Ovary (tissue), 9 donors: ENCODE measurements around the gene MARK3. TPM values are rescaled to one million over a fixed set of nuclear protein-coding genes. Genes with fewer than 3 reads are reported as not detected.

Source experiments
- DNase-seq, 5 donors: peaks; one replicate each; pipeline ENCODE4 v3.0.0-alpha.2; 2019 to 2020
- H3K27ac ChIP-seq, 2 donors: fragments of 200-600 bp; one replicate each; pipeline versions ENCODE4 v1.5.1 to v1.8.0; 2019 to 2022
- H3K27me3 ChIP-seq: fragments of 200-600 bp; one replicate; pipeline ENCODE4 v1.8.0; 2022
- H3K36me3 ChIP-seq: fragments of 200-600 bp; sonication (generic); one replicate; pipeline ENCODE4 v1.5.1; 2019
- H3K4me1 ChIP-seq: one replicate; pipeline ENCODE4 v1.8.1; 2013; ENCODE audit warnings: mild to moderate bottlenecking, moderate library complexity; ENCODE audit not compliant: insufficient read depth
- H3K4me3 ChIP-seq: fragments of 200-600 bp; sonication (generic); one replicate; pipeline ENCODE4 v1.5.1; 2017
- H3K9me3 ChIP-seq, 2 donors: fragments of 200-600 bp in 1 of 2; sonication (generic) in 1 of 2; one replicate each; pipeline versions ENCODE4 v1.5.1 to v1.8.1; 2013 to 2019; ENCODE audit warnings: mild to moderate bottlenecking in 1 of 2, moderate library complexity in 1 of 2
- EP300 ChIP-seq: sonication (generic); formaldehyde crosslinking; IDR thresholded peaks from one replicate; pipeline ENCODE4 v1.6.1; 2017; ENCODE audit warnings: antibody characterized with exemption
- POLR2A ChIP-seq: fragments of 450-650 bp; IDR thresholded peaks from one replicate; pipeline ENCODE4 v1.6.1; 2017; ENCODE audit warnings: antibody characterized with exemption, mild to moderate bottlenecking, moderate library complexity
- WGBS, 3 donors: extraction: QIAGEN DNeasy Blood & Tissue Kit in 1 of 3; methylation state at CpG; one replicate each; pipeline versions ENCODE4 v1.1.5 to v1.1.7; 2013 to 2017; 5-methylcytosine and 5-hydroxymethylcytosine counted together
- intact Hi-C, 4 donors: fragments of 100-400 bp; cut with DNase I; formaldehyde crosslinking; loops; one replicate each; pipeline versions ENCODE4 v1.11.0 to v1.15.1; 2022 to 2023
- polyA plus RNA-seq, 2 donors: library from polyadenylated mRNA; stranded (reverse); fragments of 200-250 nt in 1 of 2; fragments of 350-450 nt in 1 of 2; fragmentation: Illumina TruSeq in 1 of 2; extraction: RNeasy Lipid Tissue Mini Kit (QIAGEN cat#74804) in 1 of 2; gene quantifications; one replicate each; pipeline ENCODE4 v1.2.3, GENCODE V29; 2013 to 2014
- total RNA-seq, 7 donors: library from RNA; depleted of rRNA in 2 of 7; stranded (reverse); fragments of >200 nt in 2 of 7; fragmentation: NEBNext Ultra II Directional in 3 of 7; extraction: Animal tissue kit (Norgen Biotek cat#: 25700) in 3 of 7; gene quantifications; one replicate each; pipeline versions ENCODE4 v1.1.0 to v1.2.4, GENCODE V29; 2016 to 2023
- TF ChIP-seq, protein P1 (sequence below), 3 donors: fragments of 450-650 bp in 2 of 3; fragments of 200-600 bp in 1 of 3; IDR thresholded peaks; one replicate each; pipeline versions ENCODE4 v1.5.1 to v1.8.0; 2016 to 2022; ENCODE audit warnings: antibody characterized with exemption in 3 of 3, mild to moderate bottlenecking in 1 of 3
- donor health status: DM: no; HTN: no; CAD: no; lungs with moderate emphysema.
- donor health status: DM: no; HTN: no; CAD: no.
- donor health status: Bipolar disorder and iron deficiency.
- donor health status: DM: yes; HTN: yes; CAD: no.
- donor health status: DM: no; HTN: no; CAD: no.
- donor health status: DM: yes; HTN: yes; CAD: no.

The MARK3 gene
- total and polyA plus RNA-seq, 9 donors, result 46.4 to 110 (median 71.1) TPM

DNA sequence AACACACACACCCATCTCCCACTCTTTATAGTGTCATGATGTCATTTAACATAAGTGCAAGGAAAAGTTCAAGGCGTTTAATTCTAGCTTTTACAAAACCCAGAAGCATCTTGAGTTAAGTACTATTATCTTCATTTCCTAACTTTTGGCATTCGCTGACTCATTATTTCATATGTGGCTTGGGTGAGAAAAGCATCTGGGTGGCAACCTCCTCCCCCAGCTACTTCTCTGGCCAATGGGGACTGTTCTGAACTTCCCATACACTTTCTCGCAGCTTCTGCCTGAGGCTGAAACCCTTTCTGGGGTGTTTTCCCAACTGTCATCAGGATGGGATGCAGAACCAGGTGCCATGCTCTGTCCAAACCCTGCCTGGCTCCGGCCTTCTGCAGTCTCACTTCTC, 2.8 kb upstream of the MARK3 start:
- intact Hi-C loops, result loop anchor here in 1 of 4 donors (10.0 kb wide), 1 partner anchor 48 kb away; the partner anchor contains the start of gene EIF5
- no peak for DNase-seq
- Histone ChIP-seq H3K4me1 (peaks cover under 1% of the 10 kb centered on the region), H3K4me3 (no peak overlapping the region), H3K9me3 (no peaks in the 10 kb centered on the region), H3K36me3 (no peaks in the 10 kb centered on the region), H3K27me3 (no peaks in the 10 kb centered on the region), H3K27ac (no peak overlapping the region)
- TF ChIP-seq, protein P1, sequence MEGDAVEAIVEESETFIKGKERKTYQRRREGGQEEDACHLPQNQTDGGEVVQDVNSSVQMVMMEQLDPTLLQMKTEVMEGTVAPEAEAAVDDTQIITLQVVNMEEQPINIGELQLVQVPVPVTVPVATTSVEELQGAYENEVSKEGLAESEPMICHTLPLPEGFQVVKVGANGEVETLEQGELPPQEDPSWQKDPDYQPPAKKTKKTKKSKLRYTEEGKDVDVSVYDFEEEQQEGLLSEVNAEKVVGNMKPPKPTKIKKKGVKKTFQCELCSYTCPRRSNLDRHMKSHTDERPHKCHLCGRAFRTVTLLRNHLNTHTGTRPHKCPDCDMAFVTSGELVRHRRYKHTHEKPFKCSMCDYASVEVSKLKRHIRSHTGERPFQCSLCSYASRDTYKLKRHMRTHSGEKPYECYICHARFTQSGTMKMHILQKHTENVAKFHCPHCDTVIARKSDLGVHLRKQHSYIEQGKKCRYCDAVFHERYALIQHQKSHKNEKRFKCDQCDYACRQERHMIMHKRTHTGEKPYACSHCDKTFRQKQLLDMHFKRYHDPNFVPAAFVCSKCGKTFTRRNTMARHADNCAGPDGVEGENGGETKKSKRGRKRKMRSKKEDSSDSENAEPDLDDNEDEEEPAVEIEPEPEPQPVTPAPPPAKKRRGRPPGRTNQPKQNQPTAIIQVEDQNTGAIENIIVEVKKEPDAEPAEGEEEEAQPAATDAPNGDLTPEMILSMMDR (IDR thresholded peaks at IDR 0.05), result no peak
- TF ChIP-seq POLR2A (no peak), EP300 (no peak)
- WGBS, 3 donors, result 48 to 62% (median 55%) methylated on average over 4 of the region's 4 CpGs

DNA sequence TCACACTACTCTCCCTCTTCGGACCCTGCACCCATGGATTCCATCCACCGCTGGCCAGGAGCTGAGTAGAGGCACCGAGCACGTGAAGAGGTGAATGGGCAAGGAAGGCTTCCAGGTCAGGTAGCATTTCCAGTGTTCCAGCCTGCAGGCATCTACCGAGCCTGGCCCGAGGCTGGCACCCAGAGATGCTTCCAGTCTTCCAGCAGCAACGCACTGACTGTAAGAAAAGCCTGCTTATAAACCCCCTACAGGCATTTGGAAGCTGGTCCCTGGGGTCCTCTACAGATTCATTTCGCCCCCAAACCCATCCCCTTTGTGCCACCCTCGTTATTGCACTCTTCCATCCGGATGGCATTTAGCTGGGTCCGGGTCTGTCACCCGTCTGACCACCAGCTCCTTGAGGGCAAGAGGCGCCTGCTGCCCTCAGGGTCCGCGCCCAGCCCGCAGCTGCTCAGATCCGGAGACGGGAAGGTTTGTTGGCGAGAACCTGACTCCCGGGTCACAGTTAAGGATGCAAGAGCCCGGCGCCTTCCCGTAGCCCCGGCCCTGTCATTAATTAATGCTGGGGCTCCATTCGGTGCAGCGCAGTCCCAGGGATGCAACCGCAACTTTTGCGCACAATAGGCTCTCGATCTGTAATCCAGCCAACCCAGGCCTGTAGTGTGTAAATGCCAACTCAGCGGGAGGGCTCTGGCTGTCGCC, 614 bp upstream of the MARK3 start:
- peak overlapping the region in 1 of 2 donors; percentile 94 for H3K27ac ChIP-seq
- H3K36me3 ChIP-seq, result no peaks in the 10 kb centered on the region
- no peaks in the 10 kb centered on the region for H3K27me3 ChIP-seq
- peaks cover 3% of the 10 kb centered on the region for H3K4me1 ChIP-seq
- 9 to 15% (median 11%) methylated on average over 23 to 31 of the region's 31 CpGs for WGBS, 3 donors
- intact Hi-C loops, result loop anchor here in 2 of 4 donors (5.0 to 10.0 kb wide), 2 partner anchors 47 to 50 kb away; partner anchors contain the start of gene EIF5 (in 1 of the 2)
- no peaks in the 10 kb centered on the region for H3K9me3 ChIP-seq
- TF ChIP-seq, protein P1 (IDR thresholded peaks at IDR 0.05), result no peak
- TF ChIP-seq EP300 (no peak), POLR2A (no peak)
- peak overlapping the region; percentile 68 for H3K4me3 ChIP-seq
- DNase-seq, result peak in 1 of 5 donors; percentile 26

DNA sequence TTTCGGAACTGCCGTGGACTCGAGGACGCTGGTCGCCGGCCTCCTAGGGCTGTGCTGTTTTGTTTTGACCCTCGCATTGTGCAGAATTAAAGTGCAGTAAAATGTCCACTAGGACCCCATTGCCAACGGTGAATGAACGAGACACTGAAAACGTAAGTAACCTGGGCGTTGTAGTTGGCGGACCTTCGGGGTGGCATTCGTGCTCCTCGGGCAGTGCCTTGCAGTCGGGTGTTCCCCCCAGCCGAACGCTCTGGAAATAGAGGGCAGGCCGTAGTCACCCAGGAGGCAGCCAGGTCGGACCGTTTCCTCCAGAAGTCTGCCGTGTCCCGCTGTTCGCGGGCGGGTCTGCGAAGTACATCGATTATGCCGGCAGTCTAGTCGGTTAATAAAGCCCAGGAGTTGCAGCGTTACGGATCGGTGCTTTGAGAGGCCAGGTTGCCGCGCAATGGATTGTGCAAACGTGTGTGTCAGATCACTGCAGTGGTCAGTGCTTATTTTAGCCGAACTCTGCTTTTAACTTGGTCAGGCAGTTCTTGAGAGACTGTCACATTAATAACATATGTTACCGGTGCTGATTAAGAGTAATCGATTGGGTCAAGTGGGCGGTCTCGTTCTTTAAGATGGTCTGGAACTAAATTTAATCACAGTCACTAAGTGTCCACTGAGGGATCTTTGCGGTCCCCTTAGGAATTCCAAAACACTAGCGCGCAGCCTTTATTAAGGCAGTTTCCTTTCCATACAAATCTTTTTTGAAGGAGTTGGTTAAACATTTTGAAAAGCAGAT, 906 bp downstream of the MARK3 start:
- TF ChIP-seq POLR2A (no peak), EP300 (no peak)
- TF ChIP-seq, protein P1 (IDR thresholded peaks at IDR 0.05), result no peak
- Histone ChIP-seq H3K9me3 (no peaks in the 10 kb centered on the region), H3K4me3 (peak overlapping the region; percentile 68), H3K27ac (peak overlapping the region; percentile 83 to 94), H3K4me1 (peaks cover 5% of the 10 kb centered on the region), H3K27me3 (no peaks in the 10 kb centered on the region), H3K36me3 (no peaks in the 10 kb centered on the region)
- WGBS, 3 donors, result 0 to 1% (median 1%) methylated on average over 41 to 44 of the region's 44 CpGs
- intact Hi-C loops, result loop anchor here in 2 of 4 donors (5.0 to 10.0 kb wide), 2 partner anchors 49 to 51 kb away; partner anchors contain the start of gene EIF5 (in 1 of the 2)
- peak in 3 of 5 donors; percentile 25 to 52 (median 36) for DNase-seq

DNA sequence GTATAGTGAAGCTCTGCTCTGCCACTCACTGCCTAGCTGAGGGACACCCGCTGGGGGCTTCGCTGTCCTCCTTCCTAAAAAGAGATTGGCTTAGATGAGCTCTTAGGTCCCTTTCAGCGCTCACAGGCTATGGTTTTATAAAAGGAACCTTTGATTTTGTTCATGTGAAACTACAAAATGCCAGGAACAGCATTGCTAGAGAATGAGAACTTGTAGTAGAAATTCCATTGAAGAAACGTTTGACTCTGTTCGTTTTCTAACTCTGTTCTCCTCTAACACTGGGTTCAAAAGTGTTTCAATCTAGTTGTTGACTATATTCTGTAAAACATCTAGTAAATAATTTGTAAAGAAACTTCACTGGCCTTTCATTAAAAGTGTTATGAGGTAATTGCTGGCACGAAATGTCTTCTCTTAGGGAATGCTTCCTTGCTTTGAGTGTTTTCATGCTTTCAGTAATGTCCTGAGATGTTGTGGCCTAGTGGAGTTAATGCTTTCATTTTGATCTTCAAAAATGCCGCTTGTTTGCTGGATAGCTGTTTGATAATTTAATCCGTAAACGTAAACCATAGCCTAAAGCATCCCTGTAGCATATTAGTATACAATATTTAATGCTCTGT, 1.6 kb downstream of the MARK3 start:
- no peak for DNase-seq
- no peaks in the 10 kb centered on the region for H3K36me3 ChIP-seq
- 3 to 5% (median 3%) methylated on average over 9 of the region's 9 CpGs for WGBS, 3 donors
- H3K9me3 ChIP-seq, result no peaks in the 10 kb centered on the region
- TF ChIP-seq EP300 (no peak), POLR2A (no peak)
- TF ChIP-seq, protein P1 (IDR thresholded peaks at IDR 0.05), result no peak
- H3K4me1 ChIP-seq, result peaks cover 5% of the 10 kb centered on the region
- intact Hi-C loops, result loop anchor here in 2 of 4 donors (5.0 to 10.0 kb wide), 2 partner anchors 50 to 52 kb away; partner anchors contain the start of gene EIF5 (in 1 of the 2)
- H3K4me3 ChIP-seq, result peak overlapping the region; percentile 68
- H3K27ac ChIP-seq, result peak overlapping the region in 1 of 2 donors; percentile 83
- no peaks in the 10 kb centered on the region for H3K27me3 ChIP-seq
